ENCODE data around the gene SUGCT. TPM values are rescaled to one million over a fixed set of nuclear protein-coding genes. Genes with fewer than 3 reads are reported as not detected.

SUGCT gene
- polyA plus RNA-seq, 3 donors: 11.2 to 15.4 (median 12.3) TPM

GRCh38 chr7:40457776-40458480, 323.1 kb downstream of the SUGCT start:
- no peak for DNase-seq (ENCODE audit: low read depth in 3 of 3, low spot score in 2 of 3)

DNA sequence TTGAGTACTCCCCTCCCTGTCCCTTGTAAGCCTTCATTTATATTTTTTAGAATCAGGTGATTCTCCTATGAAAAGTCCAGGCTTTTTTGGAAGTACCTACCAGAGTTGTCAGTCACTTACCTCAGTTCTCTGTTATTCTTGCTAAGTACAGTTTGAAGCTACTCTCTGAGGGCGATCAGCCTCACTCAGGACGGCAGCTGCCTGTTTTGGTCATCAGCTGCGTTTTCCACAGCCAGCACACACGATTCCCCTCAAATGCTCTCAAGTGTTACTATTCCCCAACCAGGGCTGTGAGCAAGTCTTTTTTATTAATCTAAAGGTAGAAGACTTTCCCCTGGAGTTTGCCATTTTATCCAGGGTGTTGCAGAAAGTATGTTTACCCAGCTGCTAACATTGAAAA, 328.6 kb downstream of the SUGCT start:
- DNase-seq (ENCODE audit: low read depth in 3 of 3, low spot score in 2 of 3): no peak

GRCh38 chr7:40468891-40469864, 334.4 kb downstream of the SUGCT start:
- peak in 1 of 3 donors; percentile 16 for DNase-seq (ENCODE audit: low read depth in 3 of 3, low spot score in 2 of 3)

DNA sequence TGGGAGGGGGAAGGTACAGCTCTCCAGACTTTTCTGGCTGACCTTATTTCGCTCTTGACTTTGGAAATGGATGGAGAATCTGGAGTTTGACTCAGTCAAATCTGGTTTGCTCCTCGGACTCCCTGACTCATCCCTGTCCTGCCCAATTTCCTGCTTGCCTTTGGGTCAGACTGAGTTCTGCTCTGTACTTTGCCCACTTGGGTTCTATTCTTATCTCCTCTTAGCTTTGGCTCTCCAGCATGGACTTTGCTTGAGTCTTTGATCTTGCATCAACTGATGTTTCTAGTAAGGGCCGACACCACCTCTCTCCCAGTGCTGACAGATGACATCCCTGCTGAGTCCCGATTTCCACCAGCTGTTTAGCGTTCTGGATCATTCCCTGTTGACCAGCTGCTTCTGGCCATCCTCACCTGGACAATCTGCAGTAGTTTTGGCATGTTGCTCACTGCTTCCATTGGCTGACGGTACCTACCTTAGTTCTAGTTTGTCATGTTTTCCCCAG, 335.3 kb downstream of the SUGCT start:
- DNase-seq (ENCODE audit: low read depth in 3 of 3, low spot score in 2 of 3): no peak

- no peak for DNase-seq (ENCODE audit: low read depth in 3 of 3, low spot score in 2 of 3)
Observed at GRCh38 chr7:40470817-40471216, 336.0 kb downstream of the SUGCT start.

GRCh38 chr7:40471891-40472290, 337.1 kb downstream of the SUGCT start:
- no peak for DNase-seq (ENCODE audit: low read depth in 3 of 3, low spot score in 2 of 3)

DNA sequence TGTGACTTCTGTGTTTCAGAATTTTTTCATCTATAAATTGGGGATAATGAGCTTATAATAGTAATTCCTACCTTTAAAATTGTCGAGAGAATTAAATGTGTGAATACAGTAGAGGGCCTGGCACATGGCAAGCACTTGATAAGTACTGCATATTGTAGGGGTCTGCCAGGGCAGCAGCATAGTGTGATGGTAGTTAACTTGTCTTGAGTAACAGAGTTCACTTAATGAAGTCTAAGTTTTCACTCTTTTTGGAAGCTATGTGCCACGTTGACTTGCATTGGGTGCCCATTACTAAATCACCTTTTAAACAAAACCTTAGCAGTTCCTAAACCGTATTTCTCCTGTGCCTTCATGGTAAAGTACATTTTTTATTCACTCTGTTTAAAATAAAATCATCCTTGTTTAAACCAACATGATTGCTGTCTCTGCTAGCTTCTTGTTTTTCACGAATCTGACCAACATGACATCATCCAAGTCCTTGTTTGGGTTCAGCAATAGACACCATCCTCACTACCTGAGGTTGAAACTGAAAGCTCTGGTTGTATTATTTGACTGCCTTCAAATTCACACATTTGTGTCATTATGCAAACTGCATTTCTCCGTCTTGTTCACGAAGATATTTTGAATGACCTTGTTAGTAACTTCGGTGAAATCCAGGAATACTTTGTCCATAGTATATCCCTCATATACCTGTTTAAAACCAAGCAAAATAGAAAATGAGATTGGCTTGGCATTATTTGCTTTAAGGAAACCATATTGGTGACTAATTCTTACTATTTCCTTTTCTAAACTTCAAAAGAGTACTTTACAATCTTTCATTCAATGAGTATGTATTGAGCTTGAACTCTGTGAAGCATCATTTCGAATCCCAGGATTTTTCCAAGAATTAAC, 340.2 kb downstream of the SUGCT start:
- DNase-seq (ENCODE audit: low read depth in 3 of 3, low spot score in 2 of 3): no peak

DNA sequence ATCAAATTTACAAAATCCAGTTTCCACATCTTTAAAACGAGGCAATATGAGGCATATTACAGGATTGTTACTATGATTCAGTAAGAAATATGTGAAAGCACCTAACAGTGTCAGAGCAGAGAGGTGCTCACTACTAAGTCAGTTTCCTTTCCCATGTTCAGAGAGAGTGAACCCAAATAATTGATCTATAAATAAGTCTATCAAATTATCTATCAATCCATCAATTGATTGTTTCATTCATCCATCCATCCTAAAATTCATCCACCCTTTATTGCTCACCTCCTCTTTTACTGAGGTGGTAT, 340.8 kb downstream of the SUGCT start:
- no peak for DNase-seq (ENCODE audit: low read depth in 3 of 3, low spot score in 2 of 3)

DNA sequence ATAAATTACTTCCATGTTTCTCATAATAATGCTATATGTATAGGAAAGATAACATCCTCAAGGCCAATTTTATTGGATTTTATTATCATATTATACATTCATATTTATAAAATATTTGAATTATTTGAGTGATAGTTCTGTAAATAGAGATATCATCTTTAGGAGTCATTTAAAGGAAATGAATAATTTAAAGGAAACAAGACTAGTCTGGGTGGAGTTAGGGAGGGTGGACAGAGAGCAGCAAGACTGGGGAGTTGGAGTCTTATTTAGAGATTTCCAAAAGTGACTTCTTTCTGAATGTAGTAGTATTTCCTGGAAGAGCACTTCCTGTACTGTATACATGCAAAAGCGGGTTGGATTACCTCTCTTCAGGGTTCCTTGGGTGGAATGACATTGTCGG, 342.3 kb downstream of the SUGCT start:
- no peak for DNase-seq (ENCODE audit: low read depth in 3 of 3, low spot score in 2 of 3)

- DNase-seq (ENCODE audit: low read depth in 3 of 3, low spot score in 2 of 3): no peak
Observed at GRCh38 chr7:40482845-40483244, 348.0 kb downstream of the SUGCT start.

- DNase-seq (ENCODE audit: low read depth in 3 of 3, low spot score in 2 of 3): no peak
Observed at GRCh38 chr7:40483630-40484029, 348.8 kb downstream of the SUGCT start.

DNA sequence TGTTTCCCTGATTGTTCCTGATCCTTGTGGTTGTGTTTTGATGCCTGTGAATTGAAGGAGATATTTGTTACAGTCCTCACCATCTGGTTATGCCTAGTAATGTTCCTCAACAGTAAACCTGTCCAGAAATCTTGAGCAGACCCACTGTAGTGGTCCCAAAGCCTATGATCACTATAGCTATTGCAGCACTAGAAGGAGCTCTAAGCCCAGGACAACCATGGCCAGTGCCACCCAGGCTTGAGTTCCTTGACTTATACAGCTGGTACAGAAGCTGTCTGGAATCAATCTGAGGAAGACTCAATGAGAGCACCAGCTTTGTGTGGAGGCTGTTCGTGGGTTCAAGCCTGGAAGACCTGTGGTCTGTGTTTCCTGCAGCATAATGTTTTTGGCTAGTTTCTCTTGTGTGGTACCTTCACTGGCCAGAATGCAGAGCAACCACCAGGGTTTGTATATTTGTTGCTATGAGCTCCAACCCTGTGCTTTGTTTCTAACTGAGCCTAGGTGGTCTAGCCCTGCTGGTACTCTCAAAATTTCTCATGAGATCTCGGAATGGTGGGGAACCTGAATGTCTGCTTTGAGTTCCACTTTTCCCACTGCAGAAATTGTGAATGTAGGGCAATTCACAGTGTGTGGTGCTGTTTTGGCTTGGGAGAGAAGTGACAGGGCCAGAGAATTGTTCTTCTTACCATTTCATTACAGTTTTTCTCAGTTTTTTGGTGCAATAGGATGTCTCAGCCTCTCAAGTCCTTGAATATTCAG, 355.2 kb downstream of the SUGCT start:
- no peak for DNase-seq (ENCODE audit: low read depth in 3 of 3, low spot score in 2 of 3)

GRCh38 chr7:40490603-40490924, 355.8 kb downstream of the SUGCT start:
- DNase-seq (ENCODE audit: low read depth in 3 of 3, low spot score in 2 of 3): no peak

DNA sequence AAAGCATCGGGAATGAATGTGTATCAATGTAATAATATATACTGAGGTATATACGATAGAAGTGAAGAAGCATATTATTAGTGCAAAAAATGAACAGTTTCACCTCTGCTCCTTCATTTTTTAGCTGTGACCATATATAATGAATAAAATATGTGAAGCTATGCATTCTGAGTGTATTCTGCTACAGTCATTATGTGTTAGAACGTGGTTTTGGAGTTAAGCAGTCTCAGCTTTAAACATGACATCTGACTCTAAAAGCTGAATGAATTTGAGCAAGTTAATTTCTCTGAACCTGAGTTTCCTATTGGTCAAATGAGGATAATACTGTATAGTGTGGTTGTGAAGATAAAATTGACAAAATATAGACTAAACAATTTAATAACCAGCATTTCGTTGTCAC, 358.1 kb downstream of the SUGCT start:
- DNase-seq (ENCODE audit: low read depth in 3 of 3, low spot score in 2 of 3): no peak

- DNase-seq (ENCODE audit: low read depth in 3 of 3, low spot score in 2 of 3): no peak
Observed at GRCh38 chr7:40493609-40494051, 358.8 kb downstream of the SUGCT start.

DNA sequence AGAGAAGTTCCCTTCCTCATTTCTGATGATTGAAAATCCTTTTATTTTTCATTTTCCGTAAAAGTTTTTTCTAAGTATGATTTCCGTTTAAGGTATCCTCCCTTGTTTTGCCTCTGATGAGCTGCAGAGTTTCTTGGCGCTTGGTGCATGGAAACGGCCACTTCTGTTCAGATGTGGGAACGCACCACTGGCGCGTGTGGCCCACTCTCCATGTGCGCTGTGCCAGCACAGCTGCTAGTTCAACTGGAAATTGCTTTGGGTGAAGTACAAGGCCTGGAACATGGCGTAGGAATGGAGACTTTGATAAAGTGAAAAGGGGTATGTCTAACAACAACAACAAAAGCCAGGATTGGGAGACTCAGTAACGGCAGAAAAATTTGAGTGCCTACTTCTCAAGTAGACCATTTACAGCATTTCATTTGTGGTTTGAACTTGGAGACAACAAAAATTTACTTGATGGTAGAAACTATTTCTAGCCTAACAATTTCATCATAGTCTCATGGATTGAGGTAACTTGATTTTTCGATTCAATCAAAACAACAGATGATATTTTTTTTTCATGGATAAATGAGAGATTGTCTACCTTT, 364.2 kb downstream of the SUGCT start:
- DNase-seq (ENCODE audit: low read depth in 3 of 3, low spot score in 2 of 3): no peak

DNA sequence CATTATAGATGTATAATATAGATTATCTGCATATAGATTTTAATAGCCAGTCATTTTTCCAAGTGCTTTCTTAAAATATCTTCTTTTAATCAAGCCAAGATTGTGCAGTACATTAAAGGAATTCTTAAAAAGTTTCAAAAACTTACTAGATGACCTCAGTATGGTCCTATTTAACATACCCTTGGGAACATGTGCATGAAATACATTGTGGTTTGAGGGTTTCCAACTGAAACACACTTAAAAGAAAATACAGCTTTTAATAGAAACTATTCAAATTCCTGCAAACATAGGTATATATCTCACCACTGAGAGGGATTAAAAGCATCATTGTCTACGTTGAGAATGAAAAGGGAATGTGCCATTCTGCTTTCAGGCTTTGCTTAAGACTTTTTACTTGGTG, 364.9 kb downstream of the SUGCT start:
- no peak for DNase-seq (ENCODE audit: low read depth in 3 of 3, low spot score in 2 of 3)

GRCh38 chr7:40500219-40500618, 365.4 kb downstream of the SUGCT start:
- no peak for DNase-seq (ENCODE audit: low read depth in 3 of 3, low spot score in 2 of 3)

- no peak for DNase-seq (ENCODE audit: low read depth in 3 of 3, low spot score in 2 of 3)
Observed at GRCh38 chr7:40502359-40502758, 367.6 kb downstream of the SUGCT start.

GRCh38 chr7:40506158-40506557, 371.4 kb downstream of the SUGCT start:
- no peak for DNase-seq (ENCODE audit: low read depth in 3 of 3, low spot score in 2 of 3)
